Measurements from ENCODE around the gene DAGLA. TPM values are rescaled to one million over a fixed set of nuclear protein-coding genes. Genes with fewer than 3 reads are reported as not detected.

DAGLA gene
- total RNA-seq, 4 donors from 2014 or later, result 5.8 to 18.9 (median 10.2) TPM

GRCh38 chr11:61774411-61774810, 94.2 kb downstream of the DAGLA start:
- H3K27ac ChIP-seq, result no peak overlapping the region
- no peak for DNase-seq
- H3K36me3 ChIP-seq, result peaks cover 0 to 21% (median 0%) of the 10 kb centered on the region in 3 donors
- no peaks in the 10 kb centered on the region for H3K27me3 ChIP-seq
- no peak overlapping the region for H3K4me3 ChIP-seq
- H3K9me3 ChIP-seq, result no peaks in the 10 kb centered on the region
- no peak for TF ChIP-seq POLR2A (IDR thresholded peaks at IDR 0.05)
- TF ChIP-seq, protein P1, sequence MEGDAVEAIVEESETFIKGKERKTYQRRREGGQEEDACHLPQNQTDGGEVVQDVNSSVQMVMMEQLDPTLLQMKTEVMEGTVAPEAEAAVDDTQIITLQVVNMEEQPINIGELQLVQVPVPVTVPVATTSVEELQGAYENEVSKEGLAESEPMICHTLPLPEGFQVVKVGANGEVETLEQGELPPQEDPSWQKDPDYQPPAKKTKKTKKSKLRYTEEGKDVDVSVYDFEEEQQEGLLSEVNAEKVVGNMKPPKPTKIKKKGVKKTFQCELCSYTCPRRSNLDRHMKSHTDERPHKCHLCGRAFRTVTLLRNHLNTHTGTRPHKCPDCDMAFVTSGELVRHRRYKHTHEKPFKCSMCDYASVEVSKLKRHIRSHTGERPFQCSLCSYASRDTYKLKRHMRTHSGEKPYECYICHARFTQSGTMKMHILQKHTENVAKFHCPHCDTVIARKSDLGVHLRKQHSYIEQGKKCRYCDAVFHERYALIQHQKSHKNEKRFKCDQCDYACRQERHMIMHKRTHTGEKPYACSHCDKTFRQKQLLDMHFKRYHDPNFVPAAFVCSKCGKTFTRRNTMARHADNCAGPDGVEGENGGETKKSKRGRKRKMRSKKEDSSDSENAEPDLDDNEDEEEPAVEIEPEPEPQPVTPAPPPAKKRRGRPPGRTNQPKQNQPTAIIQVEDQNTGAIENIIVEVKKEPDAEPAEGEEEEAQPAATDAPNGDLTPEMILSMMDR (IDR thresholded peaks at IDR 0.05), result no peak
- peaks cover 0 to 6% (median 0%) of the 10 kb centered on the region in 4 donors for H3K4me1 ChIP-seq

GRCh38 chr11:61775106-61775505, 94.9 kb downstream of the DAGLA start:
- H3K9me3 ChIP-seq, result no peaks in the 10 kb centered on the region
- DNase-seq, result no peak
- no peak overlapping the region for H3K27ac ChIP-seq
- H3K4me3 ChIP-seq, result no peak overlapping the region
- H3K36me3 ChIP-seq, result peaks cover 0 to 24% (median 0%) of the 10 kb centered on the region in 3 donors
- no peaks in the 10 kb centered on the region for H3K27me3 ChIP-seq
- peaks cover 0 to 6% (median 0%) of the 10 kb centered on the region in 4 donors for H3K4me1 ChIP-seq
- TF ChIP-seq POLR2A (IDR thresholded peaks at IDR 0.05), result no peak
- TF ChIP-seq, protein P1 (IDR thresholded peaks at IDR 0.05), result no peak

GRCh38 chr11:61775606-61776554, 95.7 kb downstream of the DAGLA start:
- H3K27me3 ChIP-seq, result no peaks in the 10 kb centered on the region
- no peak for TF ChIP-seq POLR2A (IDR thresholded peaks at IDR 0.05)
- TF ChIP-seq, protein P1 (IDR thresholded peaks at IDR 0.05), result no peak
- peaks cover 0 to 6% (median 0%) of the 10 kb centered on the region in 4 donors for H3K4me1 ChIP-seq
- DNase-seq, result no peak
- H3K36me3 ChIP-seq, result peaks cover 0 to 30% (median 0%) of the 10 kb centered on the region in 3 donors
- no peaks in the 10 kb centered on the region for H3K9me3 ChIP-seq
- no peak overlapping the region for H3K4me3 ChIP-seq
- no peak overlapping the region for H3K27ac ChIP-seq

- Histone ChIP-seq H3K4me1 (peaks cover 0 to 6% (median 0%) of the 10 kb centered on the region in 4 donors), H3K27me3 (no peaks in the 10 kb centered on the region), H3K27ac (no peak overlapping the region), H3K4me3 (no peak overlapping the region), H3K36me3 (peaks cover 0 to 37% (median 0%) of the 10 kb centered on the region in 3 donors), H3K9me3 (no peaks in the 10 kb centered on the region)
- DNase-seq, result peak; percentile 28 to 81 (median 73)
- TF ChIP-seq, protein P1 (IDR thresholded peaks at IDR 0.05), result peak in 4 of 6 experiments; percentile 51 to 76 (median 70)
- no peak for TF ChIP-seq POLR2A (IDR thresholded peaks at IDR 0.05)
These were observed 96.4 kb downstream of the DAGLA start for GRCh38 chr11:61776561-61777075.

DNA sequence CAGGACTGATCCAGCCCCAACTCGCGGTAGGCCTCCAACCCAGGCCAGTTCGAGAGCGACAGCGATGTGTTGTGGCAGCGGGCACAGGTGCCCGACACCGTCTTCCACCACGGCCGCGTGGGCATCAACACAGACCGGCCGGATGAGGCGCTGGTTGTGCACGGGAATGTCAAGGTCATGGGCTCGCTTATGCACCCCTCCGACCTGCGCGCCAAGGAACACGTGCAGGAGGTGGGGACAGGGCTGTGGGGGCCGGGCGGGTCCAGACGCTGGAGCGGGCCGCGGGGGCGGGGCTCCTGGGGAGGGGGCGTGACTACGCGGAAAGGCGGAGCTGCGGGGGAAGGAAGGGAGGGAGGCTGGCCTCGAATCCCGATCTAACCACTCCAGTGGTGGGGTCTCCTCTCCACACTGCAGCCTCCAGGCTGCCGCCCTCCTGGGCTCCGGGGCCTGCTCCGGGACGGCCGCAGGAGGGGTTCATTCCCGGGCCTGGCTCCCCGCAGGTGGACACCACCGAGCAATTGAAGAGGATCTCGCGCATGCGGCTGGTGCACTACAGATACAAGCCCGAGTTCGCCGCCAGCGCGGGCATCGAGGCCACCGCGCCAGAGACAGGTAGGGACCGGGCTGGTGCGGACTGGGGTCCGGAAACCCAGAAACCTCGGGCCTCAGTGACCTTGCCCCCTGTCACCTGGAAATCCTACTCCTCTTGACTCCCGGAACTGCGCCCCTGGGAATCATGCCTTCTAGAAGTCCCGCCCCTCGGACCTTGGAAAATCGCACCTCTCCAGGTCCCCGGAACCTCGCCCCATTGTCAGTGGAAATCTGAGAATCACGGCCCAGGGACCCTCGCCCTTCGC, 97.3 kb downstream of the DAGLA start:
- H3K4me1 ChIP-seq, result peaks cover 0 to 6% (median 0%) of the 10 kb centered on the region in 4 donors
- peaks cover 0 to 40% (median 0%) of the 10 kb centered on the region in 3 donors for H3K36me3 ChIP-seq
- H3K9me3 ChIP-seq, result no peaks in the 10 kb centered on the region
- no peak overlapping the region for H3K27ac ChIP-seq
- no peaks in the 10 kb centered on the region for H3K27me3 ChIP-seq
- peak overlapping the region in 3 of 4 donors; percentile 16 to 38 (median 31) for H3K4me3 ChIP-seq
- TF ChIP-seq POLR2A (IDR thresholded peaks at IDR 0.05), result no peak
- TF ChIP-seq, protein P1 (IDR thresholded peaks at IDR 0.05), result no peak
- DNase-seq, result peak in 2 of 3 donors; percentile 46 to 67
